HepG2 (cell line): Measurements from ENCODE around the gene RNASE1. TPM values are rescaled to one million over a fixed set of nuclear protein-coding genes. Genes with fewer than 3 reads are reported as not detected.

Experiments
- ATAC-seq: fragments of 200-7000 bp; cut with Tn5 transposase; 3 replicates; pipeline ENCODE4 v1.9.1; 2020; ENCODE audit warnings: mild to moderate bottlenecking, moderate library complexity
- BruUV-seq: library from RNA; stranded (reverse); fragments of 400-500 nt; replicated peaks from 2 replicates; lab custom pipeline; 2021; lab: Mats Ljungman, UMichigan
- CTCF ChIA-PET: fragments of 300-600 bp; formaldehyde crosslinking; extraction: SDS; loops from one replicate; lab custom pipeline; 2021; ENCODE audit warnings: low total read pairs, inconsistent platforms, low intra/inter-chr PET ratio; lab: Yijun Ruan, JAX
- POLR2A ChIA-PET: fragments of 350-600 bp; sonication (Branson Sonifier 250); formaldehyde crosslinking; loops from one replicate; lab custom pipeline; 2020; ENCODE audit warnings: antibody characterized with exemption, inconsistent platforms; lab: Yijun Ruan, JAX
- DNase-seq: peaks from one replicate; pipeline ENCODE4 v3.0.0-alpha.2; 2015; ENCODE audit warnings: low spot score
- FAIRE-seq: peaks from 3 replicates; lab custom pipeline; 2011; peaks lifted over from hg19 to GRCh38; lab: Jason Lieb, UNC
- H2AFZ ChIP-seq: one replicate; pipeline ENCODE4 v1.6.1; 2011; ENCODE audit warnings: low read length, inconsistent platforms
- H3K27ac ChIP-seq: fragments of 300-600 bp; 3 replicates; pipeline ENCODE4 v1.8.0; 2011; ENCODE audit warnings: mixed run types, mild to moderate bottlenecking, mixed read lengths, low read length, inconsistent platforms; ENCODE audit not compliant: insufficient read depth; ENCODE audit errors: extremely low read length
- H3K27me3 ChIP-seq, 2 experiments: fragments of 200-600 bp in 1 of 2; 2 replicates in 1 of 2; 3 replicates in 1 of 2; pipeline versions ENCODE4 v1.6.0 to v1.8.0; 2011; ENCODE audit warnings: low read length in 2 of 2, mild to moderate bottlenecking in 2 of 2, moderate library complexity in 2 of 2, inconsistent platforms in 1 of 2; ENCODE audit not compliant: insufficient read depth in 2 of 2, control insufficient read depth in 1 of 2
- H3K36me3 ChIP-seq, 2 experiments: fragments of 200-600 bp in 1 of 2; replicated peaks in 1 of 2; 2 replicates in 1 of 2; 3 replicates in 1 of 2; pipeline versions ENCODE4 v1.5.1 to v1.8.0; 2011; ENCODE audit warnings: low read length in 2 of 2, inconsistent platforms in 1 of 2; ENCODE audit not compliant: insufficient read depth in 2 of 2, control insufficient read depth in 1 of 2
- H3K4me1 ChIP-seq: 2 replicates; pipeline ENCODE4 v1.5.1; 2012; ENCODE audit warnings: low read length, inconsistent platforms; ENCODE audit not compliant: insufficient read depth
- H3K4me2 ChIP-seq: 2 replicates; pipeline ENCODE4 v1.6.0; 2011; ENCODE audit warnings: low read depth, low read length, inconsistent platforms
- H3K4me3 ChIP-seq, 3 experiments: fragments of 200-600 bp in 1 of 3; sonication (generic), shearing (Covaris generic) in 1 of 3; replicated peaks in 1 of 3; 2 replicates each; pipeline ENCODE4 v1.5.1; 2011 to 2016; ENCODE audit warnings: low read length in 3 of 3, inconsistent platforms in 2 of 3, low read depth in 2 of 3, mild to moderate bottlenecking in 2 of 3, control low read depth in 1 of 3, mixed read lengths in 1 of 3; ENCODE audit not compliant: insufficient read depth in 1 of 3
- H3K79me2 ChIP-seq: one replicate; pipeline ENCODE4 v1.6.1; 2011; ENCODE audit warnings: low read length, inconsistent platforms; ENCODE audit not compliant: insufficient read depth
- H3K9ac ChIP-seq: 2 replicates; pipeline ENCODE4 v1.6.0; 2011; ENCODE audit warnings: mild to moderate bottlenecking, low read depth, low read length, inconsistent platforms; ENCODE audit not compliant: insufficient read depth
- H3K9me3 ChIP-seq: 2 replicates; pipeline ENCODE4 v1.5.1; 2012; ENCODE audit warnings: mild to moderate bottlenecking, low read length
- H4K20me1 ChIP-seq: 2 replicates; pipeline ENCODE4 v1.6.0; 2011; ENCODE audit warnings: inconsistent platforms, mild to moderate bottlenecking, low read length, moderate library complexity; ENCODE audit not compliant: insufficient read depth
- ARNT ChIP-seq: fragments of 450-650 bp; IDR thresholded peaks from 2 replicates; pipeline ENCODE4 v1.6.1; 2017
- CENPX ChIP-seq: sonication (generic); formaldehyde crosslinking; IDR thresholded peaks from 2 replicates; pipeline ENCODE4 v1.9.0; 2021; ENCODE audit warnings: mild to moderate bottlenecking, missing genetic modification reagents, moderate library complexity
- HNF4A ChIP-seq: sonication (generic); formaldehyde crosslinking; IDR thresholded peaks from 2 replicates; pipeline ENCODE4 v1.4.0; 2020; ENCODE audit warnings: missing genetic modification reagents
- NFYB ChIP-seq: sonication (generic); formaldehyde crosslinking; IDR thresholded peaks from 2 replicates; pipeline ENCODE4 v1.4.0; 2020; ENCODE audit warnings: missing genetic modification reagents
- RBM39 ChIP-seq: fragments of 200-400 bp; formaldehyde crosslinking; IDR thresholded peaks from one replicate; pipeline ENCODE4 v1.6.1; 2018; ENCODE audit warnings: antibody characterized with exemption, mild to moderate bottlenecking, low read depth, low read length; ENCODE audit not compliant: poor library complexity, severe bottlenecking
- RFXANK ChIP-seq: IDR thresholded peaks from 2 replicates; pipeline ENCODE4 v1.6.1; 2016
- ZNF207 ChIP-seq: fragments of 450-650 bp; IDR thresholded peaks from 2 replicates; pipeline ENCODE4 v1.6.1; 2016; ENCODE audit warnings: antibody characterized with exemption, borderline replicate concordance
- ZNF282 ChIP-seq: fragments of 450-650 bp; IDR thresholded peaks from 2 replicates; pipeline ENCODE4 v1.6.1; 2018; ENCODE audit not compliant: partially characterized antibody
- ZNF34 ChIP-seq: sonication (generic); formaldehyde crosslinking; IDR thresholded peaks from 2 replicates; pipeline ENCODE4 v1.4.0; 2020; ENCODE audit warnings: mild to moderate bottlenecking, missing genetic modification reagents, borderline replicate concordance
- ZNF598 ChIP-seq: sonication (generic); formaldehyde crosslinking; IDR thresholded peaks from 2 replicates; pipeline ENCODE4 v1.5.1; 2020; ENCODE audit warnings: mild to moderate bottlenecking, missing genetic modification reagents, borderline replicate concordance
- ZNF737 ChIP-seq: sonication (generic); formaldehyde crosslinking; IDR thresholded peaks from 2 replicates; pipeline ENCODE4 v1.5.0; 2020; ENCODE audit warnings: missing genetic modification reagents, mild to moderate bottlenecking, borderline replicate concordance
- ZNF788 ChIP-seq: sonication (generic); formaldehyde crosslinking; IDR thresholded peaks from 2 replicates; pipeline ENCODE4 v1.5.0; 2020; ENCODE audit warnings: mild to moderate bottlenecking, missing genetic modification reagents, borderline replicate concordance
- WGBS: methylation state at CpG from one replicate; pipeline ENCODE4 v1.1.6; 2017; ENCODE audit warnings: low lambda C conversion rate; 5-methylcytosine and 5-hydroxymethylcytosine counted together
- in situ Hi-C: cut with HindIII; loops from 2 replicates; pipeline ENCODE4 v1.10.0; 2017; ENCODE audit warnings: low pct_unique_long_range_greater_than_20kb; ENCODE audit not compliant: extremely low pct_ligation_motif_present
- intact Hi-C: fragments of 100-400 bp; cut with micrococcal nuclease; formaldehyde crosslinking; loops from one replicate; pipeline ENCODE4 v1.10.0; 2022; ENCODE audit not compliant: unreplicated experiment
- polyA plus RNA-seq, 8 experiments: library from polyadenylated mRNA; depleted of rRNA in 3 of 8; stranded (reverse) in 7 of 8; unstranded in 1 of 8; fragments of >200 nt; fragmentation: Illumina TruSeq in 4 of 8; extraction: Trizol in 4 of 8; gene quantifications; 2 replicates each; pipeline versions ENCODE4 v1.2.1 to v1.2.3, GENCODE V29; 2011 to 2016; ENCODE audit warnings: low read depth in 4 of 8, missing spikeins in 1 of 8, mixed read lengths in 1 of 8; ENCODE audit not compliant: insufficient read depth in 1 of 8
- total RNA-seq, 5 experiments: library from RNA; depleted of rRNA; stranded (reverse); fragments of >200 nt; fragmentation: Illumina TruSeq; extraction: Trizol; gene quantifications; 2 replicates each; pipeline ENCODE4 v1.2.3, GENCODE V29; 2016; ENCODE audit warnings: low read depth in 1 of 5
- TF ChIP-seq, protein P1 (sequence below): sonication (generic); formaldehyde crosslinking; IDR thresholded peaks from 2 replicates; pipeline ENCODE4 v1.4.0; 2020; ENCODE audit warnings: missing genetic modification reagents, borderline replicate concordance
- TF ChIP-seq, protein P2 (sequence below): fragments of 450-650 bp; IDR thresholded peaks from 2 replicates; pipeline ENCODE4 v1.6.1; 2017
- TF ChIP-seq, protein P3 (sequence below): sonication (generic); formaldehyde crosslinking; conservative IDR thresholded peaks from 2 replicates; pipeline ENCODE4 v1.4.0; 2020; ENCODE audit warnings: mild to moderate bottlenecking, missing genetic modification reagents, moderate library complexity

The RNASE1 gene
- total and polyA plus RNA-seq, 2 of the 13 experiments (the other 11 are each of a cell fraction or from before 2014, with no cell fraction given) = not detected

DNA sequence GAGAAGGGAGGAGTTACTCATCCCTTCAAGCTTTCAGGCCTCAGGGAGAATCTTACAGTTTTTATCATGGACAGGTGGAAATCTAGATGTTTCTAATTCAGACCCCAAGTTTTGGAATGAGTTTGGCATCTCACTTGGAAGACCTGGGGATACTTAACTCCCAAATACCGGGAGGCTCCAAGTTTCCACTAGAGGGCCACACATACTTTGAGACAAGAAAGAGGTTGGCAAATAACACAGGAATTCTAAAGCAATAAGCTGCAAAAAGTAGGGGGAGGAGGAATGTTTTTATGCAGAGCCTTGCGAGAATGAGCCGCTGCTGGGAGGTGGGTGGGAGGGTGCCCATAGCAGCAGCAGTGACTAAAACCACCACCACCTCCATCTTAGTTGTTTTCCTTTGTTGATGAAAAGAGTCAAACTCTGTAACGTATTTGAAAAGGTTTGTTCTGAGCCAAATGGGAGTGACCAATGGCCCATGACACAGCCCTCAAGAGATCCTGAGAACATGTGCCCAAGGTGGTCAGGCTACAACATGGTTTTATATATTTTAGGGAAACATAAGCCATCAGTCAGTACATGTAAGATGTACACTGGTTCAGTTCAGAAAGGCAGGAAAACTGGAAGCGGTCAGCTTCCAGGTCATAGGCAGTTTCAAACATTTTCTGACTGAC is 34.2 kb upstream of the RNASE1 start (continued):
- TF ChIP-seq, protein P1, sequence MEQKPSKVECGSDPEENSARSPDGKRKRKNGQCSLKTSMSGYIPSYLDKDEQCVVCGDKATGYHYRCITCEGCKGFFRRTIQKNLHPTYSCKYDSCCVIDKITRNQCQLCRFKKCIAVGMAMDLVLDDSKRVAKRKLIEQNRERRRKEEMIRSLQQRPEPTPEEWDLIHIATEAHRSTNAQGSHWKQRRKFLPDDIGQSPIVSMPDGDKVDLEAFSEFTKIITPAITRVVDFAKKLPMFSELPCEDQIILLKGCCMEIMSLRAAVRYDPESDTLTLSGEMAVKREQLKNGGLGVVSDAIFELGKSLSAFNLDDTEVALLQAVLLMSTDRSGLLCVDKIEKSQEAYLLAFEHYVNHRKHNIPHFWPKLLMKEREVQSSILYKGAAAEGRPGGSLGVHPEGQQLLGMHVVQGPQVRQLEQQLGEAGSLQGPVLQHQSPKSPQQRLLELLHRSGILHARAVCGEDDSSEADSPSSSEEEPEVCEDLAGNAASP (CRISPR knock-in tag) = no peak
- no peak for TF ChIP-seq ZNF737 (CRISPR knock-in tag)
- TF ChIP-seq RFXANK = no peak

DNA sequence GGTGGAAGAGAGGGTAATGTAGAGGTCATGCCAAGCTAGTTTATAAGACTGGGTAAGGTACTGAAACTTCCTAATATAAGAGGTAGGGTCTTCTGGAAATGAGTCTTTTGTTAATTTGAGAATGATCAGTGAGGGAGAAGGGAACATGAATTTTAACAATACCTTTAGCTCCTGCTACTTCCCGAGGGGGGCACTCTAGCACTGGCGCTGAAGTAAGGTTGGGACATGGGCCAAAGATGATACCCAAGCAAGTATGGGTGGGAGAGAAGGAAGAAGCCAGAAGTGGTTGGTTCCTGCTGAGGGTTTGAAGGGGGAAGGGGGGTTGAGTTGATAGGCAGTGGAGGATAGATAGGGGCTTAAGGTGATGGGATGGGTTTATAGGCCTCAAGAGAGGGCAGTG is 32.3 kb upstream of the RNASE1 start:
- Histone ChIP-seq H3K27me3 (peaks cover 0 to 12% of the 10 kb centered on the region in 2 experiments; a peak in 2 of 5 replicates), H2AFZ (no peak overlapping the region), H3K4me1 (no peaks in the 10 kb centered on the region), H4K20me1 (no peaks in the 10 kb centered on the region), H3K4me2 (no peak overlapping the region), H3K36me3 (no peaks in the 10 kb centered on the region), H3K9ac (no peak overlapping the region), H3K4me3 (no peak overlapping the region), H3K27ac (no peak overlapping the region), H3K9me3 (no peaks in the 10 kb centered on the region), H3K79me2 (no peaks in the 10 kb centered on the region)
- no peak for DNase-seq
- intact Hi-C loops = no loop called here
- in situ Hi-C loops = no loop called here
- WGBS = 64% methylated on average over 2 of the region's 2 CpGs
- no peak for FAIRE-seq
- BruUV-seq = no TSS peak
- POLR2A ChIA-PET = no interaction called here
- CTCF ChIA-PET = no interaction called here
- no peak for ATAC-seq
- TF ChIP-seq NFYB (CRISPR knock-in tag) (no peak), ARNT (no peak), HNF4A (no peak), ZNF207 (no peak), ZNF598 (CRISPR knock-in tag) (no peak), CENPX (CRISPR knock-in tag) (no peak), ZNF282 (no peak), RBM39 (no peak), ZNF788 (CRISPR knock-in tag) (no peak), ZNF34 (no peak)
- TF ChIP-seq, protein P2, sequence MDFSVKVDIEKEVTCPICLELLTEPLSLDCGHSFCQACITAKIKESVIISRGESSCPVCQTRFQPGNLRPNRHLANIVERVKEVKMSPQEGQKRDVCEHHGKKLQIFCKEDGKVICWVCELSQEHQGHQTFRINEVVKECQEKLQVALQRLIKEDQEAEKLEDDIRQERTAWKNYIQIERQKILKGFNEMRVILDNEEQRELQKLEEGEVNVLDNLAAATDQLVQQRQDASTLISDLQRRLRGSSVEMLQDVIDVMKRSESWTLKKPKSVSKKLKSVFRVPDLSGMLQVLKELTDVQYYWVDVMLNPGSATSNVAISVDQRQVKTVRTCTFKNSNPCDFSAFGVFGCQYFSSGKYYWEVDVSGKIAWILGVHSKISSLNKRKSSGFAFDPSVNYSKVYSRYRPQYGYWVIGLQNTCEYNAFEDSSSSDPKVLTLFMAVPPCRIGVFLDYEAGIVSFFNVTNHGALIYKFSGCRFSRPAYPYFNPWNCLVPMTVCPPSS = no peak
- TF ChIP-seq, protein P3, sequence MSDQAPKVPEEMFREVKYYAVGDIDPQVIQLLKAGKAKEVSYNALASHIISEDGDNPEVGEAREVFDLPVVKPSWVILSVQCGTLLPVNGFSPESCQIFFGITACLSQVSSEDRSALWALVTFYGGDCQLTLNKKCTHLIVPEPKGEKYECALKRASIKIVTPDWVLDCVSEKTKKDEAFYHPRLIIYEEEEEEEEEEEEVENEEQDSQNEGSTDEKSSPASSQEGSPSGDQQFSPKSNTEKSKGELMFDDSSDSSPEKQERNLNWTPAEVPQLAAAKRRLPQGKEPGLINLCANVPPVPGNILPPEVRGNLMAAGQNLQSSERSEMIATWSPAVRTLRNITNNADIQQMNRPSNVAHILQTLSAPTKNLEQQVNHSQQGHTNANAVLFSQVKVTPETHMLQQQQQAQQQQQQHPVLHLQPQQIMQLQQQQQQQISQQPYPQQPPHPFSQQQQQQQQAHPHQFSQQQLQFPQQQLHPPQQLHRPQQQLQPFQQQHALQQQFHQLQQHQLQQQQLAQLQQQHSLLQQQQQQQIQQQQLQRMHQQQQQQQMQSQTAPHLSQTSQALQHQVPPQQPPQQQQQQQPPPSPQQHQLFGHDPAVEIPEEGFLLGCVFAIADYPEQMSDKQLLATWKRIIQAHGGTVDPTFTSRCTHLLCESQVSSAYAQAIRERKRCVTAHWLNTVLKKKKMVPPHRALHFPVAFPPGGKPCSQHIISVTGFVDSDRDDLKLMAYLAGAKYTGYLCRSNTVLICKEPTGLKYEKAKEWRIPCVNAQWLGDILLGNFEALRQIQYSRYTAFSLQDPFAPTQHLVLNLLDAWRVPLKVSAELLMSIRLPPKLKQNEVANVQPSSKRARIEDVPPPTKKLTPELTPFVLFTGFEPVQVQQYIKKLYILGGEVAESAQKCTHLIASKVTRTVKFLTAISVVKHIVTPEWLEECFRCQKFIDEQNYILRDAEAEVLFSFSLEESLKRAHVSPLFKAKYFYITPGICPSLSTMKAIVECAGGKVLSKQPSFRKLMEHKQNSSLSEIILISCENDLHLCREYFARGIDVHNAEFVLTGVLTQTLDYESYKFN (CRISPR knock-in tag) = no peak
